Measurements from ENCODE around the gene SCFD2. TPM values are rescaled to one million over a fixed set of nuclear protein-coding genes. Genes with fewer than 3 reads are reported as not detected.

SCFD2 gene
- total and polyA plus RNA-seq, 10 of the 15 experiments (the other 5 are each of a cell fraction or from before 2014, with no cell fraction given): 4.8 to 37.6 (median 24.9) TPM

- Histone ChIP-seq H3K9me3 (replicated peaks; ENCODE audit: control insufficient read depth, insufficient read depth, low read length) (no peaks in the 10 kb centered on the region; the same call in 2 of the 3 replicates), H3K9ac (ENCODE audit: control insufficient read depth, insufficient read depth, low read length) (no peak overlapping the region), H3K4me1 (ENCODE audit: control insufficient read depth, insufficient read depth, low read length) (no peaks in the 10 kb centered on the region), H3K4me3 (no peak overlapping the region), H3K27ac (ENCODE audit: control insufficient read depth, insufficient read depth) (no peak overlapping the region), H3K27me3 (replicated peaks in 1 of 2; ENCODE audit: control insufficient read depth in 2 of 2, insufficient read depth in 2 of 2, low read length in 1 of 2) (no peaks in the 10 kb centered on the region), H3K36me3 (ENCODE audit: control insufficient read depth in 2 of 2, insufficient read depth in 2 of 2, low read length in 1 of 2) (no peaks in the 10 kb centered on the region), H2AFZ (ENCODE audit: control insufficient read depth, low read depth, low read length) (no peak overlapping the region), H3K4me2 (ENCODE audit: control insufficient read depth, insufficient read depth) (no peak overlapping the region), H4K20me1 (ENCODE audit: control insufficient read depth, insufficient read depth) (no peaks in the 10 kb centered on the region), H3K79me2 (ENCODE audit: control insufficient read depth, insufficient read depth, low read length) (no peaks in the 10 kb centered on the region)
- ChIA-PET POLR2A (no interaction called here), SMC1A (ENCODE audit: uncharacterized antibody, unreplicated experiment) (no interaction called here), RAD21 (ENCODE audit: unreplicated experiment) (no interaction called here), CTCF (no interaction called here)
- in situ Hi-C loops (cut with MboI) (no loop called here), intact Hi-C loops (cut with micrococcal nuclease; ENCODE audit: unreplicated experiment) (no loop called here)
- DNase-seq (ENCODE audit: low read depth, low spot score) (no peak), ATAC-seq (no peak), FAIRE-seq (no peak)
- no TSS peak for BruUV-seq (replicated peaks)
- WGBS (ENCODE audit: insufficient coverage, insufficient replicate concordance, low lambda C conversion rate, missing lambda C conversion rate): 75% methylated on average over 3 of the region's 3 CpGs
- TF ChIP-seq MYB (IDR thresholded peaks at IDR 0.05; ENCODE audit: borderline replicate concordance, low read depth, low read length) (no peak), IRF4 (IDR thresholded peaks at IDR 0.05; ENCODE audit: low read depth, low read length) (no peak), CBX5 (IDR thresholded peaks at IDR 0.05; ENCODE audit: low read depth) (no peak), HDAC2 (IDR thresholded peaks at IDR 0.05) (no peak), NFYA (IDR thresholded peaks at IDR 0.05; ENCODE audit: borderline replicate concordance, low read depth, low read length) (no peak), FOXK2 (IDR thresholded peaks at IDR 0.05) (no peak), MTA2 (IDR thresholded peaks at IDR 0.05; ENCODE audit: low read depth) (no peak), USF2 (IDR thresholded peaks at IDR 0.05; ENCODE audit: borderline replicate concordance, low read depth, low read length) (no peak), CBX3 (IDR thresholded peaks at IDR 0.05; ENCODE audit: borderline replicate concordance, low read depth) (no peak), IKZF2 (IDR thresholded peaks at IDR 0.05) (no peak), RBBP5 (conservative IDR thresholded peaks at IDR 0.05) (no peak), EP300 (IDR thresholded peaks at IDR 0.05; ENCODE audit: borderline replicate concordance in 1 of 2, control insufficient read depth in 1 of 2, low read depth in 2 of 2, low read length in 2 of 2) (no peak), EGR1 (IDR thresholded peaks at IDR 0.05; ENCODE audit: borderline replicate concordance in 1 of 2, low read depth in 2 of 2, low read length in 2 of 2) (no peak), SIX5 (IDR thresholded peaks at IDR 0.05; ENCODE audit: low read depth, low read length, severe bottlenecking) (no peak), TARDBP (IDR thresholded peaks at IDR 0.05; ENCODE audit: borderline replicate concordance) (no peak), POLR2AphosphoS5 (IDR thresholded peaks at IDR 0.05; ENCODE audit: low read length) (no peak), SRF (IDR thresholded peaks at IDR 0.05; ENCODE audit: low read depth in 2 of 2, low read length in 2 of 2) (no peak)
- TF ChIP-seq, protein P1, sequence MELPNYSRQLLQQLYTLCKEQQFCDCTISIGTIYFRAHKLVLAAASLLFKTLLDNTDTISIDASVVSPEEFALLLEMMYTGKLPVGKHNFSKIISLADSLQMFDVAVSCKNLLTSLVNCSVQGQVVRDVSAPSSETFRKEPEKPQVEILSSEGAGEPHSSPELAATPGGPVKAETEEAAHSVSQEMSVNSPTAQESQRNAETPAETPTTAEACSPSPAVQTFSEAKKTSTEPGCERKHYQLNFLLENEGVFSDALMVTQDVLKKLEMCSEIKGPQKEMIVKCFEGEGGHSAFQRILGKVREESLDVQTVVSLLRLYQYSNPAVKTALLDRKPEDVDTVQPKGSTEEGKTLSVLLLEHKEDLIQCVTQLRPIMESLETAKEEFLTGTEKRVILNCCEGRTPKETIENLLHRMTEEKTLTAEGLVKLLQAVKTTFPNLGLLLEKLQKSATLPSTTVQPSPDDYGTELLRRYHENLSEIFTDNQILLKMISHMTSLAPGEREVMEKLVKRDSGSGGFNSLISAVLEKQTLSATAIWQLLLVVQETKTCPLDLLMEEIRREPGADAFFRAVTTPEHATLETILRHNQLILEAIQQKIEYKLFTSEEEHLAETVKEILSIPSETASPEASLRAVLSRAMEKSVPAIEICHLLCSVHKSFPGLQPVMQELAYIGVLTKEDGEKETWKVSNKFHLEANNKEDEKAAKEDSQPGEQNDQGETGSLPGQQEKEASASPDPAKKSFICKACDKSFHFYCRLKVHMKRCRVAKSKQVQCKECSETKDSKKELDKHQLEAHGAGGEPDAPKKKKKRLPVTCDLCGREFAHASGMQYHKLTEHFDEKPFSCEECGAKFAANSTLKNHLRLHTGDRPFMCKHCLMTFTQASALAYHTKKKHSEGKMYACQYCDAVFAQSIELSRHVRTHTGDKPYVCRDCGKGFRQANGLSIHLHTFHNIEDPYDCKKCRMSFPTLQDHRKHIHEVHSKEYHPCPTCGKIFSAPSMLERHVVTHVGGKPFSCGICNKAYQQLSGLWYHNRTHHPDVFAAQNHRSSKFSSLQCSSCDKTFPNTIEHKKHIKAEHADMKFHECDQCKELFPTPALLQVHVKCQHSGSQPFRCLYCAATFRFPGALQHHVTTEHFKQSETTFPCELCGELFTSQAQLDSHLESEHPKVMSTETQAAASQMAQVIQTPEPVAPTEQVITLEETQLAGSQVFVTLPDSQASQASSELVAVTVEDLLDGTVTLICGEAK (IDR thresholded peaks at IDR 0.05; ENCODE audit: borderline replicate concordance): no peak
Measured at GRCh38 chr4:53118676-53119075, 247.2 kb downstream of the SCFD2 start.
